Activated CD4-positive, alpha-beta T cell treated with anti-CD3 and anti-CD28 coated beads, Interleukin-2, amount 50 U/mL, for 4 hours (primary cell): ENCODE measurements around the gene SYDE2.
"Not testable (repeated sequence)": the region's sequence is repeated elsewhere in the genome, so short reads cannot be mapped to it uniquely, and the experiment has no call there.

Experiments
- DNase-seq, 2 experiments: peaks; one replicate each; pipeline ENCODE4 v3.0.0-alpha.2; 2020

The SYDE2 gene

DNA sequence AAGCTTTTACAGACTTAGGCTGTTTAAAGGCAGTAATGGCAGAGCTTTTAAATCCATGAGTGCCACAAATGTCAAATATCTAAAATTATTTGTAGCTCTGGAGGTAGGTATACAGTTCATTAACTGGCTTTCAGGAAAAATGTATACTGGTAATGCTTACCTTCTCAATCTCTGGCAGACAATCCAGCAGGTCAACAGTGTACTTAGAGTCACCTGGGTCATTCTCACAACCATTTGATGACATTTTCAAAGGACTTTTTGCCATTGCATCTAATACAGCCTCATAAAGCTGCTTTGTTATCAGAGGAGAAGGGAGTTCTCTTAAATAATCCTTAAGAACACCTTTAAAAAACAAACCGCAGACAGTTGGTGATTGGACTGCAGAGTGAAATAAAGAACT, 31.9 kb downstream of the SYDE2 start:
- DNase-seq, result no peak

DNA sequence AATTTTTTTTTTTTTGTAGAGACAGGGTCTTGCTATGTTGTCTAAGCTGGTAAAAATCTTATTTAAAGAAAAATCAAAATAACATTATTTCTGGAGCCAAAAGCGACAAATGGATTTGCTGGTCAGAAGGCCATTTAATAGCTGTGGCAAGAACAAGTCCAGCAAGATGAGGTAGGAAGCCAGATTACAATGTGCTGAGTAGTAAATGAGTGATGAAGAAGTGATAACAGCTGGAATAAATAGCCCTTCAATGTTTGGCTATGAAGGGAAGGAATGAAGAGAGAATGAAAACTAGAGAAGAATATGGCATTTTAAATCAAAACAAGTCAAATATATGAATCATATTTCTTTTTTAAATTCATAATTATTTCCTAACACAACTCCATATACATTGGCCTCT, 34.5 kb downstream of the SYDE2 start:
- DNase-seq, result no peak

DNA sequence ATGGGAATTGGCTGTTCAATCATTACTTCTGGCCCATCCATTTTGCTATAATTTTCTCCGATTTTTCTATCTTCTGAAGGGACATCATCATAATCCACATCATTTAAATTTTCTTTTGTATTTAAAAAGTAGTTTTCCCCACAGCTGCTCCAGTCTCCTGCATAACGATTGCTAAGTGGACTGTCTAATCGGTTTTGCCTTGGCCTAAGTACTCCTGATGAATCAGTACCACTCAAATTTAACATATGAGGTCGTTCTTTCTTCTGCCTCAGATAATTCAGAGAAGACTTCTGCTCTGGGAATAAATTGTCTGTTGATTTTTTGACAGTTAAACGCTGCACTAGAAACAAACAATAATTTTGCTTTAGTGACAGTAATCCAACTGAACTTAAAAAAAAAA, 41.9 kb downstream of the SYDE2 start:
- no peak for DNase-seq

DNA sequence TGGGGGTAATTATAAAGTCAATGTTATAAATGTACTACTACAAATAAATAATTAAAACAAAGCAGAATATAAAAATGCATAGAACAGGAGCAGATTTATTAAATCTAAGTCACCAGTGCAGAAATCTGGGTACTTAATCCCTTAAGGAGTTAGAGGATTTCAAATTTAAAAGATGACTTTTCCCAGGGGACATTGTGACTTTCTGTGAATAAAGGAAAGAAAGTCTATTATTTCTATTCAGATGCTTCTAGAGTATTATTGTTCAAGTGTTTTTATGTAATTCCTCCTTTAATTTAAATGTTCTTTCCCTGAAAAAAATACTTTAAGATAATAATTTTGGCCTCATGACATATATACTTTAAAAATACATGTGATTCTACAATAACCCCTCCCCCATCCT, 43.4 kb downstream of the SYDE2 start:
- no peak for DNase-seq

DNA sequence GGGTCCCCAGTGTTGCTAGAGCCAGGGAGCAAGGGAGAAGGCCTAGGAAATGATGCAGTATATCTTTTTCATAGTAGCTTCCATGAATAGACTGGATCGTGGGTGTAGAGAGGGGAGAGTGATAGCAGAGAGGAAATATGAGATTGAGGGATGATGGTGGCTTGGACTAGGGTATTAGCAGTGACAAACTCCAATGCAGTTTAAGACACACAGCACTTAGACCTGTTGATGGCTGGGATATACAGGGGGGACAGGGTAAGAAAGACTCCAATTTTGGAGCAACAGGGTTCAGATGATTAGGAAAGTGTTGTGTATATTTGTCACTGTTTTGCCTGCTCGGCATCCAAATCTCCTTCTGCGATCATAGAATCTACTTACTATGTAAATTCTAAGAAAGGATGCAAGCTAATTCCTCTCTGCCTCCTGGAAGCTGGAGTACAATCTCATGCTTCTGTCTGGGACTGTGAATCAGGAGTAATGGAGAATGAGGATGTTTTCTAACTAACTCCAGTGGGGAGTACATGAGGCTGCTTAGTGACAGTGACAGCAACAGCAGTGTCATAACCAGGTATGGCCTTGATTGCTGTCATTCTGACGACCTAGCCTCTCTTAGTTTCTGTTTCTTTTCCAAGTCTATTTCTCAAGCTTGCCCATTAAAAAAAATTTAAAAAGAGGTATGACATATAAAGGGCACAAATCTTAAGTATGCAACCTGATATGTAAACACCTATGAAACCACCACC, 47.5 kb downstream of the SYDE2 start:
- no peak for DNase-seq

DNA sequence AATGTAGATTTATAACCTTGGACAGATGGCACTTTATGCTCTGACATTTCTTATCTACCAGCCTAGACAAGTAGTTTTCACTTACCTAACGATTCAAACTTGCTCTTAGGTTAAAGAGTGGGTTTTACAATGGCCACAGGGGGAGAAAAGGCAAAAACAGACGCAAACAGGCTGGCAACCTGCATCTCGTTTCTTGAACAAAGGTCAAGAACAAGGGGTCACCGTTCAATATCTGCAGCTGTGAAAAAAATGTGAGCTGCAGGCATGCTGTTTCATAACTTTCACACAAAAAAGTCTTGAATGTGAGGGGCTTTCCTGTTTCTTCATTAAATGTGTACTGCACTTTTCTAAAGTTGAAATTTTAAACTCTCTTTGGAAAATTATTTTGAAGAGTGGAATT, 49.4 kb downstream of the SYDE2 start:
- DNase-seq, result no peak

DNA sequence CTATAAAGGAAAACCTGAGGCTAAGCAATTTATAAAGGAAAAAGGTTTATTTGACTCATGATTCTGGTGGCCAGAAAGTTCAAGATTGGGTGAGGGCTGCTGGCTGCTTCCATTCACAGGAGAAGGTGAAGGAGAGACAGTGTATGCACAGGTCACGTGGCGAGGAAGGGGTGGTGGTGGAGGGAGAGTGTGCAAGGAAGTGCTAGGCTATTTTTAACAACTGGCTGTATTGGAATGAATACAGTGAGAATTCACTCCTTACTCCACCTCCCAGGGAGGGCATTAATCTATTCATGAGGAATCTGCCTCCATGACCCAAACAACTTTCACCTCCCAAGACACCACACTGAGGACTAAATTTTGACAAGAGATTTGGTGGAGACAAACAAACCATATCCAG, 51.0 kb downstream of the SYDE2 start:
- no peak for DNase-seq

DNA sequence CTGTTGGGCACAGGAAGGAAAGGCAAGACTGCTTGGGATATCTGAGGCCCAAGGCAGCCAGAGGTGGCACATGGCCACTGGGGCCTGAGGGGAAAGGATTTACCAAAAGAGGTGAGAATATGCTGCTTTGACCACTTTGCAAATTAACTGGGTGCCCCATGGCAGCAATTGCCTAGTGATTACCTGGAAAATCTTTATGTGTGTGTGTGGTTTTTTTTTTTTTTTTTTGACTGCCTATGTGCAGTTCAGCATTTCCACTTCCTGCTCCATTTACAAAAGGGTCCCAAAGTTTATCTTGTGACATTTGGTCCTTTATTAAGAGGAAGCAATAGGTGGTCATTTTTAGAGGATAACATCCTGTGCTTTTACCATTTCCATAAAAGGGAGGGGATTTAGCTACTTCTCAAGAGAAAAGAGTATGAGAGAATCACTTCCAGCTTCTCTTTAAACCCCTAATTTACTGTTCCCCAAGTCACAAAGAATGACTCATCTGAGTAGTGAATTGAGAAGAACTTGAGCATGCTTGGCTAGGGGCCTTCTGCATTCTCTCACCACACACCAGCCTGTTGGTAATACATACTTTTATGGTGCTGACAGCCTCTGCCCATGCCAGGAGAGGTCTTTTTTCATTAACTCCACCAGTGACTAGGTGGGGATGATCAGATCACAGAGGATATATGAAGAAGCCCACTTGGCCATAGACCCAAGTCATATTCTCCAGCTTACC, 52.1 kb downstream of the SYDE2 start:
- DNase-seq, result no peak

DNA sequence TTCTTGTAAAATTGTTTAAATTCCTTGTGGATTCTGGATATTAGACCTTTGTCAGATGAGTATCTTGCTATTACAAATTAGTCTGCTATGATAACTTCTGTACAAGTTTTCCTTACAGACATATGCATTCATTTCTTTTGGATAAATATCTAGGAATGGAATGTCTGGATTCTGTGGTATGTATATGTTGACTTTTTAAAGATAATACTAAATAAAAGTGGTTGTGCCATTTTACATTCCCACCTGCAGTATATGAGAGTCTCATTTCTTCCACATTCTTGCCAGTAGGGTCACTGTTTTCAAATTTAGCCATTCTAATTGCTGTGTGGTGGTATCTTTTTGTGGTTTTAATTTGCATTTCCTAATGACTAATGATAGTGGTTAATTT, 53.9 kb downstream of the SYDE2 start:
- no peak for DNase-seq

DNA sequence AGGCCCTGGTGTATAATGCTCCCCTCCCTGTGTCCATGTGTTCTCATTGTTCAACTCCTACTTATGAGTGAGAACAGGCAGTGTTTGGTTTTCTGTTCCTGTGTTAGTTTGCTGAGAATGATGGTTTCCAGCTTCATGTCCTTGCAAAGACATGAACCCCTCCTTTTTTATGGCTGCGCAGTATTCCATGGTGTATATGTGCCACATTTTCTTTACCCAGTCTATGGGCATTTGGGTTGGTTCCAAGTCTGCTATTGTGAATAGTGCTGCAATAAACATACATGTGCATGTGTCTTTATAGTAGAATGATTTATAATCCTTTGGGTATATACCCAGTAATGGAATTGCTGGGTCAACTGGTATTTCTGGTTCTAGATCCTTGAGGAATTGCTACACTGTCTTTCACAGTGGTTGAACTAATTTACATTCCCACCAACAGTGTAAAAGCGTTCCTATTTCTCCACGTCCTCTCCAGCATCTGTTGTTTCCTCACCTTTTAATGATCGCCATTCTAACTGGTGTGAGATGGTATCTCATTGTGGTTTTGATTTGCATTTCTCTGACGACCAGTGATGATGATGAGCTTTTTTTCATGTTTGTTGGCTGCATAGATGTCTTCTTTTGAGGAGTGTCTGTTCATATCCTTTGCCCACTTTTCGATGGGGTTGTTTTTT, 54.4 kb downstream of the SYDE2 start:
- DNase-seq, result not testable (repeated sequence)

DNA sequence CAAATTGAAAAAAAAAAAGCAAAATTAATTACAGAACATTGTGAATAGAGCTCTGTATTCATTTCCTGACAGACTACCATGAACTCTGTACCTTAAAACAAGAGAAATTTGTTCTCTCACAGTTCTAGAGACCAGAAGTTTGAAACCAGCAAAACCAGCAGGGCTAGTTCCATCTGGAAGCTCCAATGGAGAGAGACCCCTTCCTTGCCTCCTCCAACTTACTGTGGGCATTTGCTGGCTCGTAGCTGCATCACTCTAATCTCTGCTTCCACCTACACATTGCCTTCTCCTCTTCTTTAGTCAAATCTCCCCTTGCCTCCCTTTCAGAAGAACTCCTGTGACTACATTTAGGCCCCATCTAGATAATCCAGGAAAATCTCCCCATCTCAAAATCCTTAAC, 56.5 kb downstream of the SYDE2 start:
- no peak for DNase-seq

DNA sequence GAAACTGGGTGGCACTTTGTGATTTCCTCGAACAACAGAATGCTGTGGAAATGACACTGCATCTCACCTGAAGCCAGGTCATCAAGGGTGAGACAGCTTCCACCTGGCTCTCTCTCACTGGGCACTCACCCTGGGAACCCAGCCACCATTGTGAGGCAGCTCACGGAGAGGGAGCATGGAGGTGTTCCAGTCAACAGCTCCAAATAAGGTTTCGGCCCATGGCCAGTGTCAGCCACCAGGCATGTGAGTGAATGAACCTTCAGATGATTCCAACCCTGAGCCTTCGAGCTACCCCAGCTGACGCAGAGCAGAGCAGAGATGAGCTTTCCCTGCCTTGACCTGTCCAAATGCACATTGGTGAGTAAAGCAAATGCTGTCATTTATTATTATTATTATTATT, 58.1 kb downstream of the SYDE2 start:
- DNase-seq, result no peak

DNA sequence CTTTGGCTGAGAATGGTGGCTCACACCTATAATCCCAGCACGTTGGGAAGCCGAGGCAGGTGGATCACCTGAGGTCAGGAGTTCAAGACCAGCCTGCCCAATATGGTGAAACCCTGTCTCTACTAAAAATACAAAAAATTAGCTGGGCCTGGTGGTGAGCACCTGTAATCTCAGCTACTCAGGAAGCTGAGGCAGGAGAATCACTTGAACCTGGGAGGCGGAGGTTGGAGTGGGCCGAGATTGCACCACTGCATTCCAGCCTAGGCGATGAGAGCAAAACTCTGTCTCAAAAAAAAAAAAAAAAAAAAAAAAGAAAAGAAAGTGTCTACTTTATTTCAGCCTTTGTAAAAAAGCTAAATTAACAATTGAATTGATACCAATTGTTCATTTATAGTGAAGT, 62.4 kb downstream of the SYDE2 start:
- DNase-seq, result not testable (repeated sequence)

DNA sequence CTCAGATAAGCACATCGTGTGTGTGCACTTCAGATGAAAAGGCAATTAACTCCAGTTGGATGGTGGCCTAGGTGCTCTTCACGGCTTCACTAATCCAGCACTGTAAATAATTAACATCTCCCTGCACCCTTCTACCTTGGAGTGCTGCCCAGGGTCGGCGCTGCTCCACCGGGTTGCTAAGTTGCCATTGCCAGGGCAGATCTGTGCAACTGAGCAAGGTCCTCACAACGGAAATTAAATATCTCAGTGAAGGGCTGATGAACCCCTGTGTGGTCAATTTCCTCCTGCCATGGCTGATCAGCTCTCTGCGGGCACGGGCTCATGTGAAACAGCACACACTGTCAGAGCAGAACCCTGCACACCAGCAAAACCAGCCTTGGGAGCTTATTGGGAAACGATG, 63.2 kb downstream of the SYDE2 start:
- DNase-seq, result no peak

DNA sequence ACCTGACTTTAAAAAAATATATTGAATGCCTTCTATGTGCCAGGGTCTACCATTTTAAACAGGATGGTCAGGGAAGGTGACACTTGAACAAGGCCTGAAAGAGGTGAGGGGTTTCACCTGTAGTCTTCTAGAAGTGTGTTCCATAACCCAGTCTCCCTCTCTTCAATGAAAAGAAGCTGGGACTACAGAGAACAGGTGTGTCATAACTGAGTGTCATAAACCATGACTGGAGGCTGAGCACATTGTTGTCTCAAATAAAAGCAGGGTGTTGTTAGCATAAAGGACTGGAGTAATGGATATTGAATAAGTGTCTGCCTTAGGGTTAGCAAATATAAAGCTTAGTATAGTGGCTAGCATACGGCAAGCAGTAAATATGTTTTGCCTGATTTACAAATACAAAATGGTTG, 65.4 kb downstream of the SYDE2 start:
- no peak for DNase-seq

DNA sequence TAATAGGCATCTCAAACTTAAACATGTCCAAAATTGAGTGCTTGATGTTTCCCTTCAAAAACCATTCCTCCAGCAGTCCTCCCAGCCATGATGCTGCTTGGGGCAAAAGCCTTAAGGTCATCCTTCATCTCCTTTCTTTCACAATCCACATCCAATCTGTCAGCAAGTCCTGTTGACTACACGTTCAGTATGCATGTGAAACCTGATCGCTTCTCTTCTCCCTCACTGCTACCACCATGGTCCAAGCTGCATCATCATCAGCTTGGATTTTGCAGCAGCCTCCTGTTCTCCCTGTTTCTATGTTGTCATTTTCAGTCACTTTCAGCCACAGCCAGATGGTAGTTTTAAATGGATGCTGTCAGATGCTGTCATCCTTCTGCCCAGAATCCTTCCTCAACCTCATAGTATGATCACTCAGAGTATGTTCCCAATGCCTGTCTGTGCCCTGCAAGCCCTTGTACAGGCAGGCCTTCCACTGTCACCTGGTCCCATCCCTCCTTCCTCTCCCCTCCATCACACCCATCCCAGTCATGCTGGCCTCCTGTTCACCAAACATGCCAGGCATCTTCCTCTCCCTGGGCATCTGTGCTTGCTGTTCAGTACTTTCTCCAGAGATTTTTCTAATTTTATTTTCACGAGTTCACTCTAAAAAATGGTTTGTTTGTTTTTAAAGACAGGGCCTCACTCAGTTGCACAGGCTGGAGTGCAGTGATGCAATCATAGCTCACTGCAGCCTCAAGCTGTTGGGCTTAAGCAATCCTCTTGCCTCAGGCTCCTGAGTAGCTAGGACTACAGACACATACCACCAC, 66.0 kb downstream of the SYDE2 start:
- no peak for DNase-seq

DNA sequence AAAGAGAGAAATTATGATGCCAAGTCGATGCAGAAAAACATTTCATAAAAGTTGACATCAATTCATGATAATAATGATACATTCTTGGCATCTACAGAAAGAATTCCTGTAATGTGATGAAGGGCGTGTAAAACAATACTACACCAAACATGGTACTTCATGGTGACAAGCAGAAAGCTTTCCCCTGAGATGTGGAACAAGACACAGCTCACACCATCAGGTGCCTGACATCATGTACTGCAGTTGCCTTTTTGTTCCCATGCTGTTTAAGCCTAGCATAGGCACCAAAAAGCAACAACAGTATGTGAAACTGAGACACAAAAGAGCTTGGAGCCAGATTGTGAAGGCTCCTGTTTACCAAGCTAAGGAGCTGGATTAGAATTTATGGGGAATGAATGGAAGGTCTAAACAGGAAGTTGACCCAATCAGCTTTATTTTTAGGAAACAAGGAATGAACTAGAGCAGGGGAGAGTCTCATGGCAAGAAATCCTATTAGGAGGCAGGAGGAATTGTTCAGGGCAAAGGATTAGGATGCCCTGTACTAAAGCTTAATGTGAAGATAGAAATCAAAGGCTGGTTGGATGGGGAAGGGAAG, 67.2 kb downstream of the SYDE2 start:
- DNase-seq, result no peak

DNA sequence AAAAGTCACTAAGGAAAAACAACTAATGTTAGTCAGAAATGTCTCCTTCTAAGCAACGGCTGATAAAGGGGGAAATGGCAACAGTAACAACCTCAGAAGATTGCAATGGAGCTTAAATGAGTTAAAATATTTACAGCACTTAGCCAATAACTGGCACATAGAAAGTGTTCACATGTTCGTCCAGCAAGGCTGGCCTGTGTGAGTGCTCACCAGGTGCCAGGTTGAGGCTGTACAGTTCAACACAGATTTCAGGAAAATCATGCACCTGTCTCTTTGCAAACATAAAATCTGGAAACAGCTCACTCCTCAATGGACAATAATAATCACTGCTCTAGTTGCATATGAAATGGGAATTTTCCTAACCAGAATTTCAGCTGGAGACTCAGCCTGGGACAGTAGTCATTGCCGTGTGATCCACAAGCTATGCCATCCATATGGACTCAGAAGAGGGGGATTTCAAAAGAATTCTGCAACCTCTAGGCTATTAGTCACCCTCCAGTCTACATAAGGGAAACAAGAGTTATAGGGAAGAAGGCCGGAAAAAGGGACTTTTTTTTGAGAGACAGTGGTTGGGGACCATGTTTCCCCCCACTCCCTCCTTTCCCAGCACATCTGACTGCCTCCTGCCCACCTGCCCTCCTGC, 68.6 kb downstream of the SYDE2 start:
- DNase-seq, result no peak

DNA sequence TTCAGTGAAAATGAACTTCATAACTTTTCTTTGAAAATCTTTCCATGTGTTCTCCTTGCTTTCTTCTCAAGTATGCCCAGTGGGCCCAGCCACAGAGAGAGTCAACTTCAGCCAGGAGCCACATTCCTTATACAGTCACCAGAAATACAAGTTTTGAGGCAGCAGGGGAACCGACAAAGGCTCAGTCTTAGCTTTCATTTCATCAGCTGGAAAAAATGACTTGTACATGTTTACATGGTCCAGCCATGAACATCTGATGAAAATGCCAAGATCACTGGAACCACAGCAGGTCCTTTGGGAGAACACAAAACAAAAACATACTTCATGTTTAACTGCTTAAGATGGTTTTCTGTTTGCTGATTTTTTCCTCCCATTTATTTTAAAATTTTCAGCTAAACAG, 72.5 kb downstream of the SYDE2 start:
- DNase-seq, result no peak

DNA sequence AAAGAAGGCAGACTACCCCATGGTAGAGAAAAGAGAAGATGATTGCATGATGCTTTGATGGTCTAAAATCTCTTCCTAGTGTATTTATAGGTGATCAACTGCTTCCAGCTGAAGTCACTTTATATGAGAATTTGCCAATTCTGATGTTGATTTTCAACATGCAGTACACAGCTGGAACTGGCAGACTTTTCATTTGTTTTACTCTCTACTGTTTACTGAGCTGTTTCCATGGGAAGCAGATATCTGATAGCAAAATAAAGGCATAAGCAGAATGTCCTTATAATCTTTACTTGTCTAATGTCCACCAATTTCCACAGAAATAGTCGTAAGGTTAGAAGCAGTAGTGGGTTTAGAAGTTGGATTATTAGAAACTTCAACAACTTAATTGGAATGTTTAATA, 74.9 kb downstream of the SYDE2 start:
- DNase-seq, result no peak

DNA sequence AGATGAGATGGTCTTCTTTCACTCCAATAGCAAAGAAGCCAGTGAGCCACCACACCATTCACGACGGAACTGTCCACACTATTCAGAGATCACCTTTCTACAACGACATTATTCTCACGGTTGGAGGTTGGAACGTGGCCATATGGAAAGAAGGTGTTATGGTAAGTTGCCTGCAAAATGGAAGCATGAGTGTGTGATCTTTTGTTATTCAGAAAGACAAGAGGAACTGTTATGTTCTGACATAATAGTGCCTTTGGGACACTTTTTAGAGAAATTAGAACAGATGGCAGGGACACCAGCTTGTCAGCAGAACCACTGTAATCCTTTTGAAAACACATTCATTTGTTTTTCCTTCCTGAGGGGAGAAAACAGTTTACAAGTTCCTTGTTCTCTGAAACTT, 76.7 kb downstream of the SYDE2 start:
- no peak for DNase-seq

DNA sequence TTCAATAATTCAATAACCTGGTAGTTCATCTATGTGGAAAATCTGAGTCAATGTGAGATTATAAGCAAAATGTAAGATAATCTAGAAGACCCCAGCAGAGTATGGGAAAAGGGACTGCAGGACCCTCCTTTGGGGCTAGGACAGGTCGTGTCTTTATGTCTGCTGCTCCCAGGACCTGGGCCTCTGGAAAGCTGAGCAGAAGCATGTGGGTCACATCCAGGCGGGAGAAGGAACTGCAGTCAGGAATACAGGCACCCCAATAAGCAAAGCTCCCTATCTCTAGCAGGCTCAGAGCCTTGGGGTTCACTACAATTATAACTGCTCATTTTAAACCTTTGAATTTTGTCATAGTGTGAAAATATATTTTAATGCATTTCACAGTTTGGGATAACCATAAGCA, 78.6 kb downstream of the SYDE2 start:
- DNase-seq, result no peak
